ENCODE measurements around the gene RFX2. TPM values are rescaled to one million over a fixed set of nuclear protein-coding genes. Genes with fewer than 3 reads are reported as not detected.

RFX2 gene
- total RNA-seq, 1 donor from 2014 or later = 7.3 TPM

DNA sequence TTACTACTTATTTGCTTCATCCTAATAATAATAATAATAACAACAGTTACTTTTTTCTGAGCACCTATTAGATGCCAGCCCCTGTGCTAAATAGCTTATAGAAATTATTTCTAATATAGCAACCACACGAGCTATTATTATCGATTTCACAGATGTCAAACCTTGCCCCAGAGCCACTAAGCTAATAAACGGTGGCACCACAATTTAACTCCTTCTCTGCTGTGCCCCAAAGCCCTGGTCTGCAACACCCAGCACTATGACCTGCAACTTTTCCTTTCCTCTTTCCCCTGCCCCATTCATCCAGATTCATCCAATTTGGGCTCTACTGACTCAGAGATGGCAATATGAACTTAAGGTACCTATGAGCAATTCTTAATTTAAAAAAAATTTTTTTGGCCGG is 6.4 kb downstream of the RFX2 start:
- no peak for DNase-seq (ENCODE audit: low spot score in 2 of 2, unreplicated experiment in 2 of 2)
- H3K4me3 Mint-ChIP-seq = no peak overlapping the region
- TF ChIP-seq, protein P1, sequence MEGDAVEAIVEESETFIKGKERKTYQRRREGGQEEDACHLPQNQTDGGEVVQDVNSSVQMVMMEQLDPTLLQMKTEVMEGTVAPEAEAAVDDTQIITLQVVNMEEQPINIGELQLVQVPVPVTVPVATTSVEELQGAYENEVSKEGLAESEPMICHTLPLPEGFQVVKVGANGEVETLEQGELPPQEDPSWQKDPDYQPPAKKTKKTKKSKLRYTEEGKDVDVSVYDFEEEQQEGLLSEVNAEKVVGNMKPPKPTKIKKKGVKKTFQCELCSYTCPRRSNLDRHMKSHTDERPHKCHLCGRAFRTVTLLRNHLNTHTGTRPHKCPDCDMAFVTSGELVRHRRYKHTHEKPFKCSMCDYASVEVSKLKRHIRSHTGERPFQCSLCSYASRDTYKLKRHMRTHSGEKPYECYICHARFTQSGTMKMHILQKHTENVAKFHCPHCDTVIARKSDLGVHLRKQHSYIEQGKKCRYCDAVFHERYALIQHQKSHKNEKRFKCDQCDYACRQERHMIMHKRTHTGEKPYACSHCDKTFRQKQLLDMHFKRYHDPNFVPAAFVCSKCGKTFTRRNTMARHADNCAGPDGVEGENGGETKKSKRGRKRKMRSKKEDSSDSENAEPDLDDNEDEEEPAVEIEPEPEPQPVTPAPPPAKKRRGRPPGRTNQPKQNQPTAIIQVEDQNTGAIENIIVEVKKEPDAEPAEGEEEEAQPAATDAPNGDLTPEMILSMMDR (IDR thresholded peaks at IDR 0.05; ENCODE audit: unreplicated experiment) = no peak
- H3K4me1 Mint-ChIP-seq = peaks cover 17% of the 10 kb centered on the region
- no peaks in the 10 kb centered on the region for H3K9me3 Mint-ChIP-seq
- no peak overlapping the region for H3K27ac Mint-ChIP-seq
- peaks cover 16% of the 10 kb centered on the region for H3K27me3 Mint-ChIP-seq (ENCODE audit: low read depth)
- no peaks in the 10 kb centered on the region for H3K36me3 Mint-ChIP-seq

DNA sequence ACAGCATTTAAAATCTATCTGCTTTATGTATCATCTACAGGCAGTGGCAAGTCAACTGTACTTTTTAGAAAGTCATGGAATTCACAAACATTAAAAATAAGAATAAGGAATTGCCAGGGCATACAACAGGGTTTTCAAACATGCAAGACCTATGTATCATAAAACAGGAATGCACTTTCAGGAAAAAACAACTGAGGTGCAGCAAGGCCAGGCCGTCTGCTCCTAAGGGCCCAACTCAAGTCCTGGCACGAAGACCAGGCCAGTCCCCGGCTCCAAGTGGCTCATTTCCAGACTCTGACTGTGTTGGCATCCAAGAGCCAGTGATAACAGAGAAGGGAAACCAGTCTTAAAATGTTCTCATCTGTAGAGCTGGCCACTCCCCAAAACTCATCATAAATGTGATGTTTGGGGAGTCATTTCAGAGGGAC is 7.1 kb downstream of the RFX2 start:
- no peak overlapping the region for H3K4me3 Mint-ChIP-seq
- no peaks in the 10 kb centered on the region for H3K9me3 Mint-ChIP-seq
- no peak overlapping the region for H3K27ac Mint-ChIP-seq
- H3K4me1 Mint-ChIP-seq = peaks cover 10% of the 10 kb centered on the region
- TF ChIP-seq, protein P1 (IDR thresholded peaks at IDR 0.05; ENCODE audit: unreplicated experiment) = no peak
- H3K36me3 Mint-ChIP-seq = no peaks in the 10 kb centered on the region
- peaks cover 9% of the 10 kb centered on the region for H3K27me3 Mint-ChIP-seq (ENCODE audit: low read depth)
- DNase-seq (ENCODE audit: low spot score in 2 of 2, unreplicated experiment in 2 of 2) = no peak

GRCh38 chr19:6101991-6102390 is 8.3 kb downstream of the RFX2 start:
- peaks cover 5% of the 10 kb centered on the region for H3K27me3 Mint-ChIP-seq (ENCODE audit: low read depth)
- no peak overlapping the region for H3K27ac Mint-ChIP-seq
- no peak overlapping the region for H3K4me3 Mint-ChIP-seq
- peaks cover 6% of the 10 kb centered on the region for H3K4me1 Mint-ChIP-seq
- no peaks in the 10 kb centered on the region for H3K36me3 Mint-ChIP-seq
- TF ChIP-seq, protein P1 (IDR thresholded peaks at IDR 0.05; ENCODE audit: unreplicated experiment) = no peak
- H3K9me3 Mint-ChIP-seq = no peaks in the 10 kb centered on the region
- DNase-seq (ENCODE audit: low spot score in 2 of 2, unreplicated experiment in 2 of 2) = no peak

DNA sequence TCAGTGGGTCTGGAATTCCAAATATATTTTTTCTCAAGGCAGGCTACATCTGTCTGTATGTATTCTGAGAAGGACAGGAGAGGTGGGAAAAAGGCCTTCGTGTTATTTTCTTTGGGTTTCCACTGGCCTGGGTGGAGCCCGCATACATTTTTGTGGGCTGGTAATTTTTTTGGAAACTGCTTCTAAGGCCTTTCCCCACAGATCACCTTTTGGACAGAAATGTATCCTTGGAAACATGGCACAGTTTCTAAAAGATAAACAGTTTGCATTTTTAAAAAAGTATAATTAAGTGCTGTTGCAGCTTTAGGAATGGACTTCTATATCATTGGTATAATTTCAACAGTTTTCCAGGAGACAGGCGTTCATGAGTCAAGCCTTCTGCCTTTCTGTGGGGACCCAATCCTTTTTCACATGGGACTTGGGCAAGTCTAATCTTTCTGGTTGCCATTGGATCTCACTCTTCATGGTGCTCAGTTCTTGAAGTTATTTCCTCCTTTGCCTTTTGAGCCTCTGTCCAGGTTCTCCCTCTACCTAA is 8.9 kb downstream of the RFX2 start:
- DNase-seq (ENCODE audit: low spot score in 2 of 2, unreplicated experiment in 2 of 2) = no peak
- Mint-ChIP-seq H3K4me3 (no peak overlapping the region), H3K27ac (no peak overlapping the region), H3K4me1 (peaks cover 6% of the 10 kb centered on the region), H3K27me3 (ENCODE audit: low read depth) (peaks cover 7% of the 10 kb centered on the region), H3K9me3 (no peaks in the 10 kb centered on the region), H3K36me3 (no peaks in the 10 kb centered on the region)
- TF ChIP-seq, protein P1 (IDR thresholded peaks at IDR 0.05; ENCODE audit: unreplicated experiment) = no peak

DNA sequence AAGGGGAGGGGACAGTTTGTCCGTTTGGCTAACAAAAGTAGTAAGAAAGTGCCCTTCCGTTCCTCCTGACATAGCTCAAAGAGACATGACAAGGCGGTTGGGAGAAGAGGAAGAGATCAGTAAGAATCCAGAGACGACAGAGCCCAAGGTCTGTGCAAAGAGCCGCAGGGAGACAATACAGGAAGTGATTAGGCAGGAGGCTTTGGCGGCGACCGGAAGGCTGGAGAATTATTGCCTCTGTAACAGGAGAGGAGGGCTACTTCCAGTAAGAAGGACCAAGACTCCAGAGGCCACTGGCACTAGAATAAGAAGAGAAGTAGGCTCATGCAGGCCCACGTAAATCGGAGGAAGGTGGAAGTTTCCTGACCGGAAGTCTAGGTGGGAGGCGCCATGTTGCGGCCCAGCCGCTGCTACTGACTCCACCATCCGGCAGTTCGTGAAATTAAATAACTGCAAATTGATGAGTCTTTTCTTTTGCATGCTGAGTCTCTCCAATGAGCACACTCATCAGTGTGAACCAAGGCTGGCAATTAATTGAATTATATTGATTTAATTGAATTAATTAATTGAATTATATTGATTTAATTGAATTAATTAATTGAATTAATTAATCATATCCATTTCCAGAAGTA is 9.9 kb downstream of the RFX2 start:
- DNase-seq (ENCODE audit: low spot score in 2 of 2, unreplicated experiment in 2 of 2) = no peak
- H3K4me3 Mint-ChIP-seq = no peak overlapping the region
- H3K36me3 Mint-ChIP-seq = no peaks in the 10 kb centered on the region
- H3K4me1 Mint-ChIP-seq = peaks cover 6% of the 10 kb centered on the region
- H3K27me3 Mint-ChIP-seq (ENCODE audit: low read depth) = peaks cover 7% of the 10 kb centered on the region
- no peaks in the 10 kb centered on the region for H3K9me3 Mint-ChIP-seq
- no peak overlapping the region for H3K27ac Mint-ChIP-seq
- TF ChIP-seq, protein P1 (IDR thresholded peaks at IDR 0.05; ENCODE audit: unreplicated experiment) = no peak

Measured in mesothelial cell of epicardium (in vitro differentiated cells).